Measurements from ENCODE around the gene FBXW12. TPM values are rescaled to one million over a fixed set of nuclear protein-coding genes. Genes with fewer than 3 reads are reported as not detected.

FBXW12 gene
- total RNA-seq, 1 donor from 2014 or later = not detected

GRCh38 chr3:48409291-48410201, 37.5 kb downstream of the FBXW12 start:
- Histone ChIP-seq H3K9me3 (no peaks in the 10 kb centered on the region), H3K4me1 (peaks cover 18% of the 10 kb centered on the region), H3K27me3 (no peaks in the 10 kb centered on the region), H3K36me3 (peaks cover 0 to 88% of the 10 kb centered on the region in 2 donors), H3K27ac (no peak overlapping the region), H3K4me3 (no peak overlapping the region)
- intact Hi-C loops (cut with DNase I) = no loop called here
- TF ChIP-seq POLR2AphosphoS5 (IDR thresholded peaks at IDR 0.05; ENCODE audit: insufficient read depth in 1 of 2, low read depth in 1 of 2) = no peak
- TF ChIP-seq POLR2A (IDR thresholded peaks at IDR 0.05) = no peak
- no peak for TF ChIP-seq CTCF (IDR thresholded peaks at IDR 0.05)
- no peak for DNase-seq (ENCODE audit: extremely low spot score in 2 of 2)

- DNase-seq (ENCODE audit: extremely low spot score in 2 of 2) = no peak
- intact Hi-C loops (cut with DNase I) = no loop called here
- TF ChIP-seq POLR2AphosphoS5 (IDR thresholded peaks at IDR 0.05; ENCODE audit: insufficient read depth in 1 of 2, low read depth in 1 of 2) (no peak), POLR2A (IDR thresholded peaks at IDR 0.05) (no peak), CTCF (IDR thresholded peaks at IDR 0.05) (no peak)
- Histone ChIP-seq H3K36me3 (peaks cover 0 to 90% of the 10 kb centered on the region in 2 donors), H3K27me3 (no peaks in the 10 kb centered on the region), H3K27ac (no peak overlapping the region), H3K4me3 (no peak overlapping the region), H3K9me3 (no peaks in the 10 kb centered on the region), H3K4me1 (peaks cover 19% of the 10 kb centered on the region)
Measured at GRCh38 chr3:48410205-48411040, 38.4 kb downstream of the FBXW12 start.

GRCh38 chr3:48411041-48411588, 39.1 kb downstream of the FBXW12 start:
- H3K9me3 ChIP-seq = no peaks in the 10 kb centered on the region
- TF ChIP-seq POLR2A (IDR thresholded peaks at IDR 0.05) (no peak), CTCF (IDR thresholded peaks at IDR 0.05) (no peak), POLR2AphosphoS5 (IDR thresholded peaks at IDR 0.05; ENCODE audit: insufficient read depth in 1 of 2, low read depth in 1 of 2) (no peak)
- intact Hi-C loops (cut with DNase I) = no loop called here
- peaks cover 19% of the 10 kb centered on the region for H3K4me1 ChIP-seq
- no peaks in the 10 kb centered on the region for H3K27me3 ChIP-seq
- H3K27ac ChIP-seq = no peak overlapping the region
- H3K4me3 ChIP-seq = no peak overlapping the region
- DNase-seq (ENCODE audit: extremely low spot score in 2 of 2) = no peak
- H3K36me3 ChIP-seq = peaks cover 0 to 88% of the 10 kb centered on the region in 2 donors

- intact Hi-C loops (cut with DNase I) = no loop called here
- no peak for DNase-seq (ENCODE audit: extremely low spot score in 2 of 2)
- no peak for TF ChIP-seq CTCF (IDR thresholded peaks at IDR 0.05)
- TF ChIP-seq POLR2A (IDR thresholded peaks at IDR 0.05) = no peak
- no peak for TF ChIP-seq POLR2AphosphoS5 (IDR thresholded peaks at IDR 0.05; ENCODE audit: insufficient read depth in 1 of 2, low read depth in 1 of 2)
- H3K27me3 ChIP-seq = no peaks in the 10 kb centered on the region
- H3K36me3 ChIP-seq = peaks cover 0 to 88% of the 10 kb centered on the region in 2 donors
- no peak overlapping the region for H3K4me3 ChIP-seq
- no peaks in the 10 kb centered on the region for H3K9me3 ChIP-seq
- H3K4me1 ChIP-seq = peaks cover 19% of the 10 kb centered on the region
- no peak overlapping the region for H3K27ac ChIP-seq
Measured at GRCh38 chr3:48411606-48412374, 39.8 kb downstream of the FBXW12 start.
